Measurements from ENCODE around the gene ESR2.

ESR2 gene

DNA sequence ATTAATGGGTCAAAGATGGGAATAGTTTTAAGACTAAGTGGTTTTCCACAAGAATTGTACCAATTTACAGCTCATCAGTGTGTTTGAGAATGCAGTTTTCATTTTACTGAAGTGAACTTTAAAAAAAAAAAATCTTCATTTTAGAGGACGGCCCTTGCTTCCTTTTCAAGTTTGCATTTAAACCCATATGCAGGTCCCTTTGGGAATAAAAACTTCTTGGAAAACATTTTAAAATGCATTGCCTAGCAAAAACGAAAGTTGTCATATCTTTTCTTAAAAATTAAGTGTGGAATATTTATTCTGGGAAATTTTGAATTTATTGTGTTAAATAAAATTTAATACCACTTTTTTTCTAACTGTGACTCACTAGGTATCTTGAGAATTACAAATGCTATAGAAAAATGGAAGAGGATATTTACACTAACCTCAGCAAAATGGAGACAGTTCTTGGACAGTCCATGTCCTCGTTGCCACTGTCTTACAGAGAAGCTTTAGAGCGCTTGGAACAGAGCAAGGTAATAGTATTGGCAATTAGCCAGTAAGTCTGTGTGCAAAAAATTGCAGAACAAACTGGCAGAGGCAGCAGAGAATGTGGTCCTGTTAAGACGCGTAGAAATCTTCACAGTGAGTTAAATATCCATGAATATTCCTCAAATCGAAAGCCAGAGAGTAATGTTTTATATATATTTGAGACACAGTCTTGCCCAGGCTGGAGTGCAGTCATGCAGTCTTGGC, 231.6 kb downstream of the ESR2 start:
- Histone ChIP-seq H3K27ac (ENCODE audit: low read length) (no peak overlapping the region), H3K4me2 (ENCODE audit: low read length) (no peak overlapping the region), H3K4me3 (ENCODE audit: low read length) (no peak overlapping the region), H2AFZ (ENCODE audit: low read depth, low read length) (no peak overlapping the region), H3K27me3 (ENCODE audit: low read depth, low read length) (no peaks in the 10 kb centered on the region), H3K9ac (ENCODE audit: low read length) (no peak overlapping the region), H4K20me1 (ENCODE audit: insufficient read depth, low read length) (no peaks in the 10 kb centered on the region), H3K36me3 (replicated peaks; ENCODE audit: low read depth, low read length) (no peaks in the 10 kb centered on the region), H3K79me2 (ENCODE audit: low read length) (no peaks in the 10 kb centered on the region), H3K9me3 (ENCODE audit: insufficient read depth, low read length) (no peaks in the 10 kb centered on the region), H3K4me1 (ENCODE audit: low read length) (no peaks in the 10 kb centered on the region)
- no peak for TF ChIP-seq EZH2phosphoT487 (IDR thresholded peaks at IDR 0.05; ENCODE audit: low read depth)
- TF ChIP-seq, protein P1, sequence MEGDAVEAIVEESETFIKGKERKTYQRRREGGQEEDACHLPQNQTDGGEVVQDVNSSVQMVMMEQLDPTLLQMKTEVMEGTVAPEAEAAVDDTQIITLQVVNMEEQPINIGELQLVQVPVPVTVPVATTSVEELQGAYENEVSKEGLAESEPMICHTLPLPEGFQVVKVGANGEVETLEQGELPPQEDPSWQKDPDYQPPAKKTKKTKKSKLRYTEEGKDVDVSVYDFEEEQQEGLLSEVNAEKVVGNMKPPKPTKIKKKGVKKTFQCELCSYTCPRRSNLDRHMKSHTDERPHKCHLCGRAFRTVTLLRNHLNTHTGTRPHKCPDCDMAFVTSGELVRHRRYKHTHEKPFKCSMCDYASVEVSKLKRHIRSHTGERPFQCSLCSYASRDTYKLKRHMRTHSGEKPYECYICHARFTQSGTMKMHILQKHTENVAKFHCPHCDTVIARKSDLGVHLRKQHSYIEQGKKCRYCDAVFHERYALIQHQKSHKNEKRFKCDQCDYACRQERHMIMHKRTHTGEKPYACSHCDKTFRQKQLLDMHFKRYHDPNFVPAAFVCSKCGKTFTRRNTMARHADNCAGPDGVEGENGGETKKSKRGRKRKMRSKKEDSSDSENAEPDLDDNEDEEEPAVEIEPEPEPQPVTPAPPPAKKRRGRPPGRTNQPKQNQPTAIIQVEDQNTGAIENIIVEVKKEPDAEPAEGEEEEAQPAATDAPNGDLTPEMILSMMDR (IDR thresholded peaks at IDR 0.05; ENCODE audit: low read depth, low read length), result no peak

DNA sequence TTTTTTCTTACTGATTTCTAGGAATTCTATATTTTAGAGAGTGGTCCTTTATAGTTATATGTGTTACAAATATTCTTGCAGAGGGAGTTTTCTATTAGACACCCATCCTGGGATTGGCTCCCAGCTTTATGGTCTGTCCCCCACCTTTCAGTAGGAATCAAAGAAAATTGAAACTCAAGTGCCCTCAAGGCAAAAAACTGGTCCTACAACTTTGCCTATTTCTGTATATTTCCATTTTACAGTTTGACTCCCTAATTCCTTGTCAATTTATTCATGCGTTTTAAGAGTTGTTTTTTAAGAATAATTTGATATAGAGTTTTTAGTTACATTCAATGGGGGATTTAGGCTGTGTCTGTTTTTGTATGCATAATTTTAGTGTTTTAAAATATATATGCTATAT, 232.5 kb downstream of the ESR2 start:
- Histone ChIP-seq H3K4me1 (ENCODE audit: low read length) (no peaks in the 10 kb centered on the region), H3K27me3 (ENCODE audit: low read depth, low read length) (no peaks in the 10 kb centered on the region), H3K4me3 (ENCODE audit: low read length) (no peak overlapping the region), H3K4me2 (ENCODE audit: low read length) (no peak overlapping the region), H2AFZ (ENCODE audit: low read depth, low read length) (no peak overlapping the region), H3K9ac (ENCODE audit: low read length) (no peak overlapping the region), H3K36me3 (replicated peaks; ENCODE audit: low read depth, low read length) (no peaks in the 10 kb centered on the region), H4K20me1 (ENCODE audit: insufficient read depth, low read length) (no peaks in the 10 kb centered on the region), H3K27ac (ENCODE audit: low read length) (no peak overlapping the region), H3K9me3 (ENCODE audit: insufficient read depth, low read length) (no peaks in the 10 kb centered on the region), H3K79me2 (ENCODE audit: low read length) (no peaks in the 10 kb centered on the region)
- TF ChIP-seq, protein P1 (IDR thresholded peaks at IDR 0.05; ENCODE audit: low read depth, low read length), result no peak
- TF ChIP-seq EZH2phosphoT487 (IDR thresholded peaks at IDR 0.05; ENCODE audit: low read depth), result no peak

DNA sequence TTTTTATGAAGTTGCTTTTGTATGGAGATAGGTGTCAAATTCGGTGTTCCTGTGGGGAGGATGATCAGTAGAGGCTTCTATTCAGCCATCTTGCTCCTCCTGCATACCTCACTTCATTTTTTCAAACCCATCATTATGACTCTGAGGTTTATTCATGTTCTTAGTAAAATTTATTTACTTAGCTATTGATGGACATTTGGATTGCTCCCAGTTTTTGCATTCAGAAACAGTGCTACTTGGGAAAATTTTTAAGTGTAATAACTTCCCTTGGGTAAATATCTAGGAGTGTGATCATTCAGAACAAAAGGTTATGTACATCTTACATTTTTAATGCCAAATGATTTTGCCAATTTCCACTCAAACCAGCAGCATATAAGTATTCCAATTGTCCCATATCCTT, 233.1 kb downstream of the ESR2 start:
- no peak for TF ChIP-seq EZH2phosphoT487 (IDR thresholded peaks at IDR 0.05; ENCODE audit: low read depth)
- TF ChIP-seq, protein P1 (IDR thresholded peaks at IDR 0.05; ENCODE audit: low read depth, low read length), result no peak
- H3K36me3 ChIP-seq (replicated peaks; ENCODE audit: low read depth, low read length), result no peaks in the 10 kb centered on the region
- no peaks in the 10 kb centered on the region for H3K79me2 ChIP-seq (ENCODE audit: low read length)
- H3K9ac ChIP-seq (ENCODE audit: low read length), result no peak overlapping the region
- H3K4me3 ChIP-seq (ENCODE audit: low read length), result no peak overlapping the region
- H3K4me2 ChIP-seq (ENCODE audit: low read length), result no peak overlapping the region
- H3K4me1 ChIP-seq (ENCODE audit: low read length), result no peaks in the 10 kb centered on the region
- no peaks in the 10 kb centered on the region for H4K20me1 ChIP-seq (ENCODE audit: insufficient read depth, low read length)
- H3K27ac ChIP-seq (ENCODE audit: low read length), result no peak overlapping the region
- no peaks in the 10 kb centered on the region for H3K9me3 ChIP-seq (ENCODE audit: insufficient read depth, low read length)
- H3K27me3 ChIP-seq (ENCODE audit: low read depth, low read length), result no peaks in the 10 kb centered on the region
- no peak overlapping the region for H2AFZ ChIP-seq (ENCODE audit: low read depth, low read length)

DNA sequence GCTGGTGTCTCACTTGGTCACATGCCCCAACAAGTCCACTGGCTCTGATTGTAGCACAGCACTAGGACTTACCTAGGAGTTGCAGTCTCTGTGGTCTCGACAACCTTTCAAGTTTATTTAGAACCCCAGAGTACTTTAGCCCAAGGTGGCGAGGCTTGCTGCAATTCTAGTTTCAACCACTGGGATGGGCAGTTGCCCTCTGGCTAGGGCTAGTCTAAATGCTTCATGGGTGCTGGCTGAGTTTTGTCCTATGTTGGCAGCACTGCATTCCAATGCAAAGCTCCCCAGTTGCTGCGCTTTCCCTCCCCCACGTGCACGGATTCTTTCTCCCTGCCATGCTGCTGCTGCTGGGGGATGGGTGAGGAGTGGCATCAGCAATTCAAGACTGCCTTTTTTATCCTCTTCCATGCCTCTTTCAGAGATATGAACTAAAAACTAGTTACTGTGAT, 233.5 kb downstream of the ESR2 start:
- H3K27ac ChIP-seq (ENCODE audit: low read length), result no peak overlapping the region

More for the DNA sequence above, 233.5 kb downstream of the ESR2 start:
- Histone ChIP-seq H3K36me3 (replicated peaks; ENCODE audit: low read depth, low read length) (no peaks in the 10 kb centered on the region), H3K27me3 (ENCODE audit: low read depth, low read length) (no peaks in the 10 kb centered on the region), H3K9me3 (ENCODE audit: insufficient read depth, low read length) (no peaks in the 10 kb centered on the region), H3K4me1 (ENCODE audit: low read length) (no peaks in the 10 kb centered on the region), H3K9ac (ENCODE audit: low read length) (no peak overlapping the region), H4K20me1 (ENCODE audit: insufficient read depth, low read length) (no peaks in the 10 kb centered on the region), H3K79me2 (ENCODE audit: low read length) (no peaks in the 10 kb centered on the region), H2AFZ (ENCODE audit: low read depth, low read length) (no peak overlapping the region), H3K4me3 (ENCODE audit: low read length) (no peak overlapping the region), H3K4me2 (ENCODE audit: low read length) (no peak overlapping the region)
- TF ChIP-seq, protein P1 (IDR thresholded peaks at IDR 0.05; ENCODE audit: low read depth, low read length), result peak; percentile 52
- no peak for TF ChIP-seq EZH2phosphoT487 (IDR thresholded peaks at IDR 0.05; ENCODE audit: low read depth)

Data from OCI-LY3 (cell line).